OCI-M2 (cell line): ENCODE results near the gene MMRN2.
A peak's percentile ranks its signal among the peaks of the same experiment; 100 is the strongest.

Experiments
- DNase-seq: peaks from one replicate; lab custom pipeline; 2025; ENCODE audit not compliant: unreplicated experiment; lab: John Stamatoyannopoulos, UW

The MMRN2 gene

GRCh38 chr10:86888585-86889381, 68.6 kb downstream of the MMRN2 start:
- DNase-seq, result peak; percentile 57
